IMR-90 (cell line): ENCODE measurements around the gene IQSEC1. TPM values are rescaled to one million over a fixed set of nuclear protein-coding genes. Genes with fewer than 3 reads are reported as not detected.

Experiments
- ATAC-seq: fragments of 200-7000 bp; cut with Tn5 transposase; 2 replicates; pipeline ENCODE4 v1.9.1; 2020; ENCODE audit warnings: low read depth, mild to moderate bottlenecking, moderate library complexity
- BruUV-seq: library from RNA; stranded (reverse); fragments of 400-500 nt; replicated peaks from 2 replicates; lab custom pipeline; 2021; lab: Mats Ljungman, UMichigan
- CTCF ChIA-PET: fragments of 300-600 bp; formaldehyde crosslinking; extraction: SDS; loops from one replicate; lab custom pipeline; 2021; ENCODE audit warnings: antibody characterized with exemption; lab: Yijun Ruan, JAX
- POLR2A ChIA-PET: fragments of 300-600 bp; sonication (Branson Sonifier 250); formaldehyde crosslinking; loops from one replicate; lab custom pipeline; 2022; ENCODE audit warnings: antibody characterized with exemption; ENCODE audit not compliant: unreplicated experiment; lab: Charles Lee
- DNase-seq: peaks from one replicate; pipeline ENCODE4 v3.0.0; 2013
- H2AFZ ChIP-seq: replicated peaks from 2 replicates; pipeline ENCODE3; 2013; ENCODE audit warnings: low read length, mild to moderate bottlenecking; ENCODE audit not compliant: poor library complexity
- H2AK5ac ChIP-seq: 2 replicates; pipeline ENCODE4 v1.6.1; 2013; ENCODE audit warnings: low read depth, low read length, inconsistent platforms
- H2AK9ac ChIP-seq: replicated peaks from 2 replicates; pipeline ENCODE3; 2013; ENCODE audit warnings: mild to moderate bottlenecking, low read depth, low read length, moderate library complexity; ENCODE audit not compliant: poor library complexity
- H2BK120ac ChIP-seq: 2 replicates; pipeline ENCODE4 v1.6.1; 2013; ENCODE audit warnings: low read depth, low read length, inconsistent platforms
- H2BK15ac ChIP-seq: 3 replicates; pipeline ENCODE4 v1.6.1; 2013; ENCODE audit warnings: low read depth, low read length, inconsistent platforms
- H2BK20ac ChIP-seq: 2 replicates; pipeline ENCODE4 v1.6.1; 2013; ENCODE audit warnings: low read depth, mild to moderate bottlenecking, inconsistent platforms, low read length, moderate library complexity
- H2BK5ac ChIP-seq: 2 replicates; pipeline ENCODE4 v1.6.1; 2013; ENCODE audit warnings: mild to moderate bottlenecking, low read depth, low read length, inconsistent platforms; ENCODE audit not compliant: poor library complexity, severe bottlenecking
- H3K14ac ChIP-seq: replicated peaks from 2 replicates; pipeline ENCODE4 v1.6.1; 2013; ENCODE audit warnings: low read depth, low read length, inconsistent platforms
- H3K18ac ChIP-seq: 2 replicates; pipeline ENCODE4 v1.6.1; 2013; ENCODE audit warnings: low read depth, low read length, control low read depth
- H3K23ac ChIP-seq: 2 replicates; pipeline ENCODE4 v1.6.1; 2013; ENCODE audit warnings: low read depth, low read length, inconsistent platforms
- H3K27ac ChIP-seq: 2 replicates; pipeline ENCODE4 v1.5.1; 2013; ENCODE audit warnings: mild to moderate bottlenecking, control low read depth, low read length; ENCODE audit not compliant: insufficient read depth
- H3K27me3 ChIP-seq: 2 replicates; pipeline ENCODE4 v1.6.1; 2013; ENCODE audit warnings: low read length; ENCODE audit not compliant: control insufficient read depth, insufficient read depth
- H3K36me3 ChIP-seq: 2 replicates; pipeline ENCODE4 v1.6.1; 2013; ENCODE audit warnings: low read length, mixed read lengths; ENCODE audit not compliant: control insufficient read depth, insufficient read depth
- H3K4ac ChIP-seq: 2 replicates; pipeline ENCODE4 v1.6.1; 2013; ENCODE audit warnings: low read depth, low read length, inconsistent platforms
- H3K4me1 ChIP-seq: 2 replicates; pipeline ENCODE4 v1.6.1; 2013; ENCODE audit warnings: low read length, mixed read lengths; ENCODE audit not compliant: control insufficient read depth, insufficient read depth
- H3K4me2 ChIP-seq: 2 replicates; pipeline ENCODE4 v1.6.1; 2013; ENCODE audit warnings: low read depth, mild to moderate bottlenecking, control low read depth, low read length, moderate library complexity
- H3K4me3 ChIP-seq: 2 replicates; pipeline ENCODE4 v1.5.1; 2013; ENCODE audit warnings: low read depth, mild to moderate bottlenecking, control low read depth, low read length, moderate library complexity; ENCODE audit not compliant: insufficient read depth
- H3K56ac ChIP-seq: 2 replicates; pipeline ENCODE4 v1.6.1; 2013; ENCODE audit warnings: low read length, inconsistent platforms; ENCODE audit not compliant: insufficient read depth; ENCODE audit errors: extremely low read depth
- H3K79me1 ChIP-seq, 2 experiments: 2 replicates each; pipeline ENCODE4 v1.6.1; 2013; ENCODE audit warnings: low read length in 2 of 2, inconsistent platforms in 1 of 2, low read depth in 1 of 2
- H3K9ac ChIP-seq: 2 replicates; pipeline ENCODE4 v1.6.1; 2013; ENCODE audit warnings: low read depth, low read length, control low read depth
- H3K9me1 ChIP-seq: 2 replicates; pipeline ENCODE4 v1.6.1; 2013; ENCODE audit warnings: low read length, inconsistent platforms; ENCODE audit not compliant: insufficient read depth
- H3K9me3 ChIP-seq: 2 replicates; pipeline ENCODE4 v1.6.1; 2013; ENCODE audit warnings: low read length; ENCODE audit not compliant: control insufficient read depth, insufficient read depth
- H4K20me1 ChIP-seq: 2 replicates; pipeline ENCODE4 v1.6.1; 2013; ENCODE audit warnings: low read length, inconsistent platforms; ENCODE audit not compliant: insufficient read depth
- H4K5ac ChIP-seq: 2 replicates; pipeline ENCODE4 v1.6.1; 2013; ENCODE audit warnings: mild to moderate bottlenecking, low read depth, low read length, control low read depth
- H4K8ac ChIP-seq, 2 experiments: 2 replicates each; pipeline ENCODE4 v1.6.1; 2013; ENCODE audit warnings: low read depth in 2 of 2, low read length in 2 of 2, control low read depth in 1 of 2, inconsistent platforms in 1 of 2
- H4K91ac ChIP-seq: 2 replicates; pipeline ENCODE4 v1.6.1; 2013; ENCODE audit warnings: low read depth, low read length, inconsistent platforms; ENCODE audit not compliant: insufficient read depth
- BHLHE40 ChIP-seq: fragments of 150-350 bp; IDR thresholded peaks from 2 replicates; pipeline ENCODE4 v1.6.1; 2016; ENCODE audit warnings: mild to moderate bottlenecking, low read depth, low read length
- CEBPB ChIP-seq: IDR thresholded peaks from 2 replicates; pipeline ENCODE4 v1.6.1; 2012; ENCODE audit warnings: low read depth, low read length, improper control_type of control experiment
- CHD1 ChIP-seq: IDR thresholded peaks from 2 replicates; pipeline ENCODE4 v1.6.1; 2012; ENCODE audit warnings: low read depth, low read length, improper control_type of control experiment
- FOS ChIP-seq: fragments of 150-350 bp; IDR thresholded peaks from 2 replicates; pipeline ENCODE4 v1.6.1; 2016; ENCODE audit warnings: low read depth, low read length
- MAFK ChIP-seq: IDR thresholded peaks from 2 replicates; pipeline ENCODE4 v1.6.1; 2012; ENCODE audit warnings: low read depth, low read length, improper control_type of control experiment
- MAZ ChIP-seq: IDR thresholded peaks from 2 replicates; pipeline ENCODE4 v1.6.1; 2012; ENCODE audit warnings: low read depth, mild to moderate bottlenecking, low read length, improper control_type of control experiment, moderate library complexity, borderline replicate concordance
- MXI1 ChIP-seq: IDR thresholded peaks from 2 replicates; pipeline ENCODE4 v1.6.1; 2012; ENCODE audit warnings: low read depth, mild to moderate bottlenecking, low read length, moderate library complexity, borderline replicate concordance
- NFE2L2 ChIP-seq: fragments of 150-350 bp; IDR thresholded peaks from 2 replicates; pipeline ENCODE4 v1.6.1; 2016; ENCODE audit warnings: low read depth, mild to moderate bottlenecking, low read length
- POLR2A ChIP-seq: IDR thresholded peaks from 2 replicates; pipeline ENCODE4 v1.6.1; 2012; ENCODE audit warnings: mild to moderate bottlenecking, low read depth, low read length
- RAD21 ChIP-seq: IDR thresholded peaks from 2 replicates; pipeline ENCODE4 v1.6.1; 2012; ENCODE audit warnings: low read length, improper control_type of control experiment
- RCOR1 ChIP-seq: IDR thresholded peaks from 2 replicates; pipeline ENCODE4 v1.6.1; 2012; ENCODE audit warnings: mild to moderate bottlenecking, low read length, improper control_type of control experiment; ENCODE audit not compliant: insufficient replicate concordance
- RFX5 ChIP-seq: IDR thresholded peaks from 2 replicates; pipeline ENCODE4 v1.8.0; 2012; ENCODE audit warnings: low read depth, mild to moderate bottlenecking, low read length, moderate library complexity
- SMC3 ChIP-seq: fragments of 150-350 bp; IDR thresholded peaks from 2 replicates; pipeline ENCODE4 v1.6.1; 2016; ENCODE audit warnings: low read depth, mild to moderate bottlenecking, antibody characterized with exemption, low read length, moderate library complexity
- USF2 ChIP-seq: fragments of 150-350 bp; IDR thresholded peaks from 2 replicates; pipeline ENCODE4 v1.6.1; 2017; ENCODE audit warnings: mild to moderate bottlenecking, antibody characterized with exemption, low read length, low read depth
- WGBS, 2 experiments: methylation state at CpG; one replicate each; pipeline versions ENCODE4 v1.1.5 to v1.1.7; 2013; ENCODE audit warnings: missing lambda C conversion rate in 2 of 2; ENCODE audit not compliant: insufficient read length in 1 of 2; ENCODE audit errors: extremely low coverage in 2 of 2; 5-methylcytosine and 5-hydroxymethylcytosine counted together
- dilution Hi-C: fragments of 300-500 bp; cut with HindIII; formaldehyde crosslinking; loops from one replicate; pipeline ENCODE4 v1.14.3; 2018; ENCODE audit warnings: low sequenced_read_pairs; ENCODE audit not compliant: unreplicated experiment
- in situ Hi-C: fragments of 300-500 bp; cut with MboI; formaldehyde crosslinking; loops from 3 replicates; pipeline ENCODE4 v1.14.3; 2019; ENCODE audit warnings: low sequenced_read_pairs, inconsistent platforms, mixed read lengths
- intact Hi-C: fragments of 100-400 bp; cut with micrococcal nuclease; formaldehyde crosslinking; loops from 2 replicates; pipeline ENCODE4 v1.10.0; 2022
- polyA plus RNA-seq, 3 experiments: library from polyadenylated mRNA; depleted of rRNA; stranded (reverse); fragments of >200 nt; gene quantifications; 2 replicates each; pipeline ENCODE4 v1.2.3, GENCODE V29; 2012; ENCODE audit warnings: low replicate concordance in 1 of 3
- total RNA-seq: library from RNA; depleted of rRNA; stranded (reverse); fragments of >200 nt; gene quantifications from 2 replicates; pipeline ENCODE4 v1.2.3, GENCODE V29; 2012
- TF ChIP-seq, protein P1 (sequence below): conservative IDR thresholded peaks from 2 replicates; pipeline ENCODE4 v1.5.1; 2012; ENCODE audit warnings: mild to moderate bottlenecking, low read depth, low read length, improper control_type of control experiment
- TF ChIP-seq, protein P2 (sequence below): fragments of 150-350 bp; IDR thresholded peaks from 2 replicates; pipeline ENCODE4 v1.6.1; 2016; ENCODE audit warnings: low read depth, mild to moderate bottlenecking, low read length, moderate library complexity, borderline replicate concordance

The IQSEC1 gene
- total and polyA plus RNA-seq, 2 of the 4 experiments (the other 2 are of a cell fraction), result 5.9 to 11.9 TPM

- DNase-seq, result no peak
- H2AK5ac ChIP-seq, result no peak overlapping the region
- H2BK5ac ChIP-seq, result no peak overlapping the region
- no peak overlapping the region for H3K18ac ChIP-seq
- H4K8ac ChIP-seq, result no peak overlapping the region
- no TSS peak for BruUV-seq
- H3K4me1 ChIP-seq, result no peaks in the 10 kb centered on the region
- intact Hi-C loops, result no loop called here
- TF ChIP-seq FOS (no peak), CEBPB (no peak), MXI1 (no peak), NFE2L2 (no peak), RAD21 (no peak), CHD1 (no peak), RCOR1 (no peak), RFX5 (no peak), USF2 (no peak), SMC3 (no peak), BHLHE40 (no peak), MAFK (no peak), MAZ (no peak), POLR2A (no peak)
- TF ChIP-seq, protein P1, sequence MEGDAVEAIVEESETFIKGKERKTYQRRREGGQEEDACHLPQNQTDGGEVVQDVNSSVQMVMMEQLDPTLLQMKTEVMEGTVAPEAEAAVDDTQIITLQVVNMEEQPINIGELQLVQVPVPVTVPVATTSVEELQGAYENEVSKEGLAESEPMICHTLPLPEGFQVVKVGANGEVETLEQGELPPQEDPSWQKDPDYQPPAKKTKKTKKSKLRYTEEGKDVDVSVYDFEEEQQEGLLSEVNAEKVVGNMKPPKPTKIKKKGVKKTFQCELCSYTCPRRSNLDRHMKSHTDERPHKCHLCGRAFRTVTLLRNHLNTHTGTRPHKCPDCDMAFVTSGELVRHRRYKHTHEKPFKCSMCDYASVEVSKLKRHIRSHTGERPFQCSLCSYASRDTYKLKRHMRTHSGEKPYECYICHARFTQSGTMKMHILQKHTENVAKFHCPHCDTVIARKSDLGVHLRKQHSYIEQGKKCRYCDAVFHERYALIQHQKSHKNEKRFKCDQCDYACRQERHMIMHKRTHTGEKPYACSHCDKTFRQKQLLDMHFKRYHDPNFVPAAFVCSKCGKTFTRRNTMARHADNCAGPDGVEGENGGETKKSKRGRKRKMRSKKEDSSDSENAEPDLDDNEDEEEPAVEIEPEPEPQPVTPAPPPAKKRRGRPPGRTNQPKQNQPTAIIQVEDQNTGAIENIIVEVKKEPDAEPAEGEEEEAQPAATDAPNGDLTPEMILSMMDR, result no peak
- TF ChIP-seq, protein P2, sequence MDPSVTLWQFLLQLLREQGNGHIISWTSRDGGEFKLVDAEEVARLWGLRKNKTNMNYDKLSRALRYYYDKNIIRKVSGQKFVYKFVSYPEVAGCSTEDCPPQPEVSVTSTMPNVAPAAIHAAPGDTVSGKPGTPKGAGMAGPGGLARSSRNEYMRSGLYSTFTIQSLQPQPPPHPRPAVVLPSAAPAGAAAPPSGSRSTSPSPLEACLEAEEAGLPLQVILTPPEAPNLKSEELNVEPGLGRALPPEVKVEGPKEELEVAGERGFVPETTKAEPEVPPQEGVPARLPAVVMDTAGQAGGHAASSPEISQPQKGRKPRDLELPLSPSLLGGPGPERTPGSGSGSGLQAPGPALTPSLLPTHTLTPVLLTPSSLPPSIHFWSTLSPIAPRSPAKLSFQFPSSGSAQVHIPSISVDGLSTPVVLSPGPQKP, result no peak
- H3K4ac ChIP-seq, result no peak overlapping the region
- H3K14ac ChIP-seq, result no peak overlapping the region
- no peak overlapping the region for H4K91ac ChIP-seq
- H4K5ac ChIP-seq, result no peak overlapping the region
- peaks cover 10% of the 10 kb centered on the region for H3K27me3 ChIP-seq
- WGBS, 2 experiments, result 61% methylated on average over 3 of the region's 14 CpGs; no CpG with 5 or more reads in 1 of the 2 experiments
- ChIA-PET POLR2A (no interaction called here), CTCF (no interaction called here)
- H2AFZ ChIP-seq, result no peak overlapping the region
- ATAC-seq, result no peak
- dilution Hi-C loops, result no loop called here
- H4K20me1 ChIP-seq, result no peaks in the 10 kb centered on the region
- H2BK20ac ChIP-seq, result no peak overlapping the region
- H2AK9ac ChIP-seq, result no peak overlapping the region
- in situ Hi-C loops, result no loop called here
- H3K4me3 ChIP-seq, result no peak overlapping the region
- no peak overlapping the region for H3K9ac ChIP-seq
- H3K36me3 ChIP-seq, result no peaks in the 10 kb centered on the region
- no peak overlapping the region for H3K27ac ChIP-seq
- H3K23ac ChIP-seq, result no peak overlapping the region
- H2BK120ac ChIP-seq, result no peak overlapping the region
- no peak overlapping the region for H3K56ac ChIP-seq
- H3K9me3 ChIP-seq, result no peaks in the 10 kb centered on the region
- H3K79me1 ChIP-seq, result no peaks in the 10 kb centered on the region
- no peak overlapping the region for H2BK15ac ChIP-seq
- H3K9me1 ChIP-seq, result no peaks in the 10 kb centered on the region
- no peak overlapping the region for H3K4me2 ChIP-seq
These were observed 47.2 kb upstream of the IQSEC1 start for GRCh38 chr3:13120289-13120927.
